KOPT-K1 (cell line): ENCODE results near the gene LDLRAD3.

Experiments used
- H3K27ac ChIP-seq: fragments of 200-600 bp; sonication (generic); 2 replicates; pipeline ENCODE4 v1.5.1; 2016; ENCODE audit warnings: antibody characterized with exemption, mild to moderate bottlenecking, low read depth, low read length; ENCODE audit not compliant: poor library complexity, severe bottlenecking
- H3K36me3 ChIP-seq: fragments of 200-600 bp; sonication (generic); 2 replicates; pipeline ENCODE4 v1.5.1; 2017; ENCODE audit warnings: antibody characterized with exemption, mild to moderate bottlenecking, low read length, moderate library complexity; ENCODE audit not compliant: insufficient read depth
- H3K9me3 ChIP-seq: fragments of 200-600 bp; sonication (generic); 2 replicates; pipeline ENCODE4 v1.5.1; 2017; ENCODE audit warnings: antibody characterized with exemption, low read length, mild to moderate bottlenecking; ENCODE audit not compliant: insufficient read depth, poor library complexity, severe bottlenecking

The LDLRAD3 gene

DNA sequence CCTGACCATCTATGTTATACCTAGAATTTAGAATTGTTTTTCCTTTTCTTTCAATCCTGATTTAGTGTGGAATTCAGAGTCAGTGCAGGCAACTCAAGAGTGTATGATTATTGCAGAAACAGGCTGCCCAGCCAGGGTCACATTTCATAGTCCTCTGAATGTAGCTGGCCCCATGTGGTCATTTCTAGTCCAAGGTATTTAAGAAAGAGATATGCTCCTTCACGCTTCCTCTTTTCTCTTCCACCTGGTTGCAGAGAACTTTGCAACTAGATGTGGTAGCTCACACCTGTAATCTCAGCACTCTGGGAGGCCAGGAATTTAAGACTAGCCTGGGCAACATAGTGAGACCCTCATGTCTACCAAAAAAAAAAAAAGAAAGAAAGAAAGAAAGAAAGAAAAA is 27.6 kb upstream of the LDLRAD3 start:
- Histone ChIP-seq H3K9me3 (no peaks in the 10 kb centered on the region), H3K27ac (no peak overlapping the region), H3K36me3 (no peaks in the 10 kb centered on the region)

- no peaks in the 10 kb centered on the region for H3K36me3 ChIP-seq
- H3K9me3 ChIP-seq: no peaks in the 10 kb centered on the region
- H3K27ac ChIP-seq: no peak overlapping the region
These were observed 26.2 kb upstream of the LDLRAD3 start for GRCh38 chr11:35917676-35918075.

DNA sequence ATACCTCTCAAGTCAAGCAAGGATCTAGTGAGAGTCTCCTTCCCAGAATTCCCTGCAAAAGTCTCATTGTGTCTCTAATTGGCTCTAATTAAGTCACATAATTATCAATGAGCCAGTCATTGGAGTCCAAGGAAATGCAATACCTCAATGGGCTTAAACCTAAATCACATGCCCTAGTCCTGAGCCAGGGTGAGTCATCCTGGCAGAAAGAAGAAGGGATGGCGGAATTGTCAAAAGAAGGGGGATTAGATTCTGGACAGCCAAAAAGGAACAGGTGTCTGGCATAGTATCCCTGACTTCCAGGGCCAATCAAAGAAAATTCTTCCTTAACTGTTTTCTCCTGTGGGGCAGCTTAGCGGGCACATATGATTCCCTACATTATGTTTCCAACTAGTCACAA is 25.1 kb upstream of the LDLRAD3 start:
- H3K9me3 ChIP-seq: no peaks in the 10 kb centered on the region
- H3K36me3 ChIP-seq: no peaks in the 10 kb centered on the region
- H3K27ac ChIP-seq: no peak overlapping the region

DNA sequence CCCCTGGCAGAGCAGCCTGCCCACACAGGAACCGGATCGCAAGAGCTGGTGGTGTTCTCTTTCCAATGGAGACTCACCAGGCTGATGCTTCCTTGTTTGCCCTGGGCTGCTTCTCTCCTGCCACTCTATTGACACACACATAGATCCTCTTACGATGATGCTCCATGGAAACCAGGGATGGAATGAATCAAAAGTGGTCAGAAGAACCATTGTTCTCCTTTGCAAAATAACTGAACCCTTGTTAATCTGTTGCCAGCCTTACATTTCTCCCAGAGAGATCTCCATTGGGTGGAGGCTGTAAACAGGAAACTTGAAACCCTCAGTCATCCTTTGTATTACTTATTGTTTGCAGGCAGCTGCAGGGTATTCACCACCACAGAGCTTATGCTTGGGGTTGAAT is 24.6 kb upstream of the LDLRAD3 start:
- no peak overlapping the region for H3K27ac ChIP-seq
- H3K9me3 ChIP-seq: no peaks in the 10 kb centered on the region
- no peaks in the 10 kb centered on the region for H3K36me3 ChIP-seq

DNA sequence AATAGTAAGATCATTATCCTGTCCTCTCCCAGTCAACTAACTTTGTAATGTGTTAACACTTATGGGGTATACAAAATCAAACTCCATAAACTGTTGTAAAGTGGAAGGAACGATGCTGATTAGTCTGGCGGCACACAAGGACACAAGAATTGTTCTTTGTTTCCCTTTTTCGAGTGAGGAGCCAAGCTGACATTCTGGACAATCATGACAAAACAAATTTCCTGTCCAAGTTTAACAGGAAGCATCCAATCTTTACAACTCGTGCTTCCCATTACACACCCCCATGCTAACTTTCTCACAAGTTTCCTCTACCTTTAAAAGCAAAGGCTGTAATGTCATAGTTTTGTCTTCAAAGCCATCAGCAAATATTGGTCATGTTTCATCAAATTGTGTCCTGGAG is 20.4 kb upstream of the LDLRAD3 start:
- Histone ChIP-seq H3K27ac (no peak overlapping the region), H3K36me3 (no peaks in the 10 kb centered on the region)

GRCh38 chr11:35924811-35925210 is 19.1 kb upstream of the LDLRAD3 start:
- H3K36me3 ChIP-seq: no peaks in the 10 kb centered on the region
- H3K27ac ChIP-seq: no peak overlapping the region
- H3K9me3 ChIP-seq: no peaks in the 10 kb centered on the region

More for the DNA sequence above, 20.4 kb upstream of the LDLRAD3 start:
- H3K9me3 ChIP-seq: no peaks in the 10 kb centered on the region

- no peaks in the 10 kb centered on the region for H3K9me3 ChIP-seq
- no peak overlapping the region for H3K27ac ChIP-seq
- H3K36me3 ChIP-seq: no peaks in the 10 kb centered on the region
These were observed 16.8 kb upstream of the LDLRAD3 start for GRCh38 chr11:35927104-35927503.

- no peaks in the 10 kb centered on the region for H3K36me3 ChIP-seq
- no peaks in the 10 kb centered on the region for H3K9me3 ChIP-seq
- no peak overlapping the region for H3K27ac ChIP-seq
These were observed 16.2 kb upstream of the LDLRAD3 start for GRCh38 chr11:35927682-35928081.

DNA sequence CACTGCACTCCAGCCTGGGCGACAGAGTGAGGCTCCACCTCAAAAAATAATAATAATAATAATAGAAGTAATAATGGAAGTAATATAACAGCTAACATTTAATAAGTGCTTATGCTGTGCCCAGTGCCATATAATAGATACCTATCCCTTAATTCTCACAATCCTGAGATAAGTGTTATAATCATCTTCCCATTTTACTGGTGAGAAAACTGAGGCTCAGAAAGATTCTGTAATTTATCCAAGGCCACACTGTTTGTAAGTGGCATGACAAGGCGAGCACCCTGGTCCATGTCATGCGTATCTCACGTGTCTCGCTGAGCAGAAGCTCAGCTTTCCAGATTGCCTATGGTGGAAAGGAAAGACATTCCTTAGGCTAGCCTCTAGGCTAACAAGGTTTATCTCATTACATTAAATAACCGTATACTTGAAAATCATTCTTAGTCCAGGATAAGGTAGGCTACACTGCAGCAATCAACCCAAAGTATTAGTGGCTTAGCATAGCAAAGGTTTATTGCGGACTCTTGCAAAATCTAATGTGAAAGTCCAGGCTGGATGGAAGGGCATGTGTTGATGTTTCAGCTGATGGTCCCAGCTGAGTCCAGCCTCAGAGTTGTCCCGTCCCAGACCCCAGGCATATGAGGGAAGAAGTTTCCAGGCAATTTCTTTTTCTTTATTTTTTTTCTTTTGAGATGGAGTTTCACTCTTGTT is 15.0 kb upstream of the LDLRAD3 start:
- Histone ChIP-seq H3K9me3 (no peaks in the 10 kb centered on the region), H3K27ac (no peak overlapping the region), H3K36me3 (no peaks in the 10 kb centered on the region)

- H3K36me3 ChIP-seq: no peaks in the 10 kb centered on the region
- H3K27ac ChIP-seq: no peak overlapping the region
- no peaks in the 10 kb centered on the region for H3K9me3 ChIP-seq
These were observed 13.4 kb upstream of the LDLRAD3 start for GRCh38 chr11:35930466-35930865.

DNA sequence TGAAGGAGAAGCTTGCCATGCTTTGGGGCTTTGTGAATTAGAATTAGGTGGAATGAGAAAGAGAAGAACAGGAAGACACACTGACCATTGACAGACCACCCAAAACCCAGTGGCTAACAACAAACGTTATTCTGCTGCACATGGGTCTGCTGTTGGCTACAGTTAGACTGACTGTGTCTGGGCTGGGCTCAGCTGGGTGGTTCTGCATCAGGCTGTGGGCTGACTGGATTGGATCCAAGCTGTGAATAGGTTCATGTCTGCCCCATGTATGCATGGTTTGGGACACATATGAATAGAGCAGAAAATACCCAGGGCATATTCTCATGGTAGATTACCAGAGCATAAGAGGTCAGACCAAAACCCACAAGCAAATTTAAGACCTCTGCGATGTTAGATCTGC is 11.7 kb upstream of the LDLRAD3 start:
- no peaks in the 10 kb centered on the region for H3K36me3 ChIP-seq
- no peaks in the 10 kb centered on the region for H3K9me3 ChIP-seq
- H3K27ac ChIP-seq: no peak overlapping the region

DNA sequence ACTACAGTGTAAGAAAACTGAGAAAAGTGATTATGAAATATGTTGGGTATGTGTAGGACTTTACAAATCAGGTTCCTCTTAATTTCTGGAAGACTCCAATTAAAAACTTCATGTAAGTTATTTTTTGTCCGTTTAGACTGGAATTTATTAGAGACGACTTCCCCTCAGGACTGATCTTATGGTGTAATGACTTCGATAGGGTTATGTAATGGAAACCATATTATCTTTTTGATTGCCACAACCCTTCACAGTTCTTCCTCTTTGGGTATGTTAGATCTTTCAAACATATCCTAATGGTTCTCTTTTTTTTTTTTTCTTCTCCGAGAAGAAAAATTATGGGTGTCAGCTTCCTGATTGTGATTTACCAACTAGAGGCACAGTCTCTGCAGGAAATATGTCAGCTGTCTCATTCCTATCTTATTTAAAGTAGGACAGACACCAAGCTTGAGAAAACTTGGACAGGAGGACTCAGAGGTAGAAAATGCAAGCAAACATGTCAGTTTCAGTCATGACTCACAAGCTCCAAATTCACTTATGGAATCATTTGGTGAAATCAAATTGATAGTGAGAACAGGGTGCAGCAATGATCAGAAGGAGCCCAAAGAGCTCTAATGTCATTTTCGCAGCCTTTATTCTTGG is 11.1 kb upstream of the LDLRAD3 start:
- Histone ChIP-seq H3K36me3 (no peaks in the 10 kb centered on the region), H3K9me3 (no peaks in the 10 kb centered on the region), H3K27ac (no peak overlapping the region)

GRCh38 chr11:35933320-35933871 is 10.5 kb upstream of the LDLRAD3 start:
- no peaks in the 10 kb centered on the region for H3K9me3 ChIP-seq
- no peaks in the 10 kb centered on the region for H3K36me3 ChIP-seq
- H3K27ac ChIP-seq: no peak overlapping the region

- Histone ChIP-seq H3K27ac (no peak overlapping the region), H3K9me3 (no peaks in the 10 kb centered on the region), H3K36me3 (no peaks in the 10 kb centered on the region)
These were observed 9.6 kb upstream of the LDLRAD3 start for GRCh38 chr11:35934271-35934670.

DNA sequence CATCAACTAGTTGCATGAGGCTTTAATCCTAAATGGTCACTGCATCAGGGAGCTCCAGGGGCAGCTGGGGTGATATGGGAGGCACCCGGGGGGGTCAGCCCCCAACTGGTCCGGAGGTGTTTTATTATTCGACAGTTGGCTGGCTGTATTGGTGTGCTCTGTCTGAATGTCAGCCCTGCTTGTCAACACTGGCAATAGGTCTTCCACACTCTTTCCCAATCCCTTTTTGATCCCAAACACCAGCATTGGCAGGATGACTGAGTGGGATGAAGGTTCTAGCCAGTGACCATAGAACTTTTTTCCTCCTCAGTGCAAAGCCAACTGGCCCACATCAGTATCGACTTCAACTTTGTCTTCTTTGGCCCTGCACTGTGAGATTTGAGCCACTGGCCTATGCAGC is 8.9 kb upstream of the LDLRAD3 start:
- Histone ChIP-seq H3K9me3 (no peaks in the 10 kb centered on the region), H3K36me3 (no peaks in the 10 kb centered on the region), H3K27ac (no peak overlapping the region)

- Histone ChIP-seq H3K36me3 (no peaks in the 10 kb centered on the region), H3K27ac (no peak overlapping the region), H3K9me3 (no peaks in the 10 kb centered on the region)
These were observed 8.5 kb upstream of the LDLRAD3 start for GRCh38 chr11:35935390-35935789.
